ENCODE data around the gene TCF3. TPM values are rescaled to one million over a fixed set of nuclear protein-coding genes. Genes with fewer than 3 reads are reported as not detected.

Gene TCF3
- total RNA-seq, 1 donor, result 37.4 TPM

GRCh38 chr19:1602091-1602707 lies 50.2 kb downstream of the TCF3 start:
- peaks cover 36% of the 10 kb centered on the region for H3K4me1 ChIP-seq (ENCODE audit: insufficient read depth, low read length)
- H3K27me3 ChIP-seq (ENCODE audit: insufficient read depth, low read length), result no peaks in the 10 kb centered on the region
- H3K9me3 ChIP-seq (ENCODE audit: low read depth, low read length), result no peaks in the 10 kb centered on the region
- H3K4me3 ChIP-seq (ENCODE audit: low read length), result no peak overlapping the region

- Histone ChIP-seq H3K9me3 (ENCODE audit: low read depth, low read length) (no peaks in the 10 kb centered on the region), H3K27me3 (ENCODE audit: insufficient read depth, low read length) (no peaks in the 10 kb centered on the region), H3K4me1 (ENCODE audit: insufficient read depth, low read length) (peaks cover 33% of the 10 kb centered on the region), H3K4me3 (ENCODE audit: low read length) (no peak overlapping the region)
Observed at GRCh38 chr19:1601613-1602064, 50.8 kb downstream of the TCF3 start.

- H3K9me3 ChIP-seq (ENCODE audit: low read depth, low read length), result no peaks in the 10 kb centered on the region
- no peak overlapping the region for H3K4me3 ChIP-seq (ENCODE audit: low read length)
- H3K27me3 ChIP-seq (ENCODE audit: insufficient read depth, low read length), result no peaks in the 10 kb centered on the region
- peaks cover 20% of the 10 kb centered on the region for H3K4me1 ChIP-seq (ENCODE audit: insufficient read depth, low read length)
Observed at GRCh38 chr19:1599460-1599846, 53.0 kb downstream of the TCF3 start.

GRCh38 chr19:1598777-1599459 lies 53.5 kb downstream of the TCF3 start:
- H3K4me3 ChIP-seq (ENCODE audit: low read length), result no peak overlapping the region

GRCh38 chr19:1593501-1593772 lies 59.0 kb downstream of the TCF3 start:
- peaks cover 26% of the 10 kb centered on the region for H3K4me1 ChIP-seq (ENCODE audit: insufficient read depth, low read length)
- no peaks in the 10 kb centered on the region for H3K9me3 ChIP-seq (ENCODE audit: low read depth, low read length)
- H3K27me3 ChIP-seq (ENCODE audit: insufficient read depth, low read length), result no peaks in the 10 kb centered on the region
- H3K4me3 ChIP-seq (ENCODE audit: low read length), result no peak overlapping the region

More at GRCh38 chr19:1598777-1599459, 53.5 kb downstream of the TCF3 start:
- H3K27me3 ChIP-seq (ENCODE audit: insufficient read depth, low read length), result no peaks in the 10 kb centered on the region
- no peaks in the 10 kb centered on the region for H3K9me3 ChIP-seq (ENCODE audit: low read depth, low read length)
- peaks cover 15% of the 10 kb centered on the region for H3K4me1 ChIP-seq (ENCODE audit: insufficient read depth, low read length)

GRCh38 chr19:1592755-1593500 lies 59.5 kb downstream of the TCF3 start, which contains the start of gene MBD3:
Gene MBD3 (minus strand): TSS chr19:1592865. CDS start chr19:1592631, 234 bp downstream.
- H3K9me3 ChIP-seq (ENCODE audit: low read depth, low read length), result no peaks in the 10 kb centered on the region
- peak within 1 kb of the TSS; percentile 64 for H3K4me3 ChIP-seq (ENCODE audit: low read length)
- peaks cover 26% of the 10 kb centered on the region for H3K4me1 ChIP-seq (ENCODE audit: insufficient read depth, low read length)
- no peaks in the 10 kb centered on the region for H3K27me3 ChIP-seq (ENCODE audit: insufficient read depth, low read length)

- no peaks in the 10 kb centered on the region for H3K9me3 ChIP-seq (ENCODE audit: low read depth, low read length)
- peak overlapping the region; percentile 64 for H3K4me3 ChIP-seq (ENCODE audit: low read length)
- H3K27me3 ChIP-seq (ENCODE audit: insufficient read depth, low read length), result no peaks in the 10 kb centered on the region
- H3K4me1 ChIP-seq (ENCODE audit: insufficient read depth, low read length), result peaks cover 26% of the 10 kb centered on the region
Observed at GRCh38 chr19:1592024-1592754, 60.2 kb downstream of the TCF3 start.

GRCh38 chr19:1591421-1592023 lies 60.9 kb downstream of the TCF3 start:
- no peaks in the 10 kb centered on the region for H3K9me3 ChIP-seq (ENCODE audit: low read depth, low read length)
- H3K4me1 ChIP-seq (ENCODE audit: insufficient read depth, low read length), result peaks cover 26% of the 10 kb centered on the region
- no peaks in the 10 kb centered on the region for H3K27me3 ChIP-seq (ENCODE audit: insufficient read depth, low read length)
- H3K4me3 ChIP-seq (ENCODE audit: low read length), result peak overlapping the region; percentile 64

GRCh38 chr19:1590641-1591397 lies 61.6 kb downstream of the TCF3 start:
- Histone ChIP-seq H3K27me3 (ENCODE audit: insufficient read depth, low read length) (no peaks in the 10 kb centered on the region), H3K4me3 (ENCODE audit: low read length) (peak overlapping the region; percentile 64), H3K9me3 (ENCODE audit: low read depth, low read length) (no peaks in the 10 kb centered on the region), H3K4me1 (ENCODE audit: insufficient read depth, low read length) (peaks cover 26% of the 10 kb centered on the region)

- Histone ChIP-seq H3K9me3 (ENCODE audit: low read depth, low read length) (no peaks in the 10 kb centered on the region), H3K27me3 (ENCODE audit: insufficient read depth, low read length) (no peaks in the 10 kb centered on the region)
Observed at GRCh38 chr19:1587872-1588271, 64.5 kb downstream of the TCF3 start.

GRCh38 chr19:1585243-1585580 lies 67.2 kb downstream of the TCF3 start:
- H3K4me1 ChIP-seq (ENCODE audit: insufficient read depth, low read length), result peaks cover 4% of the 10 kb centered on the region
- H3K27me3 ChIP-seq (ENCODE audit: insufficient read depth, low read length), result no peaks in the 10 kb centered on the region
- H3K4me3 ChIP-seq (ENCODE audit: low read length), result no peak overlapping the region
- no peaks in the 10 kb centered on the region for H3K9me3 ChIP-seq (ENCODE audit: low read depth, low read length)

More at GRCh38 chr19:1587872-1588271, 64.5 kb downstream of the TCF3 start:
- peaks cover 22% of the 10 kb centered on the region for H3K4me1 ChIP-seq (ENCODE audit: insufficient read depth, low read length)
- no peak overlapping the region for H3K4me3 ChIP-seq (ENCODE audit: low read length)

GRCh38 chr19:1584500-1585242 lies 67.7 kb downstream of the TCF3 start:
- Histone ChIP-seq H3K4me1 (ENCODE audit: insufficient read depth, low read length) (no peaks in the 10 kb centered on the region), H3K27me3 (ENCODE audit: insufficient read depth, low read length) (no peaks in the 10 kb centered on the region), H3K4me3 (ENCODE audit: low read length) (no peak overlapping the region), H3K9me3 (ENCODE audit: low read depth, low read length) (no peaks in the 10 kb centered on the region)

GRCh38 chr19:1582201-1582600 lies 70.2 kb downstream of the TCF3 start:
- H3K4me3 ChIP-seq (ENCODE audit: low read length), result no peak overlapping the region
- H3K4me1 ChIP-seq (ENCODE audit: insufficient read depth, low read length), result no peaks in the 10 kb centered on the region
- H3K27me3 ChIP-seq (ENCODE audit: insufficient read depth, low read length), result no peaks in the 10 kb centered on the region
- no peaks in the 10 kb centered on the region for H3K9me3 ChIP-seq (ENCODE audit: low read depth, low read length)

- no peaks in the 10 kb centered on the region for H3K4me1 ChIP-seq (ENCODE audit: insufficient read depth, low read length)
- H3K9me3 ChIP-seq (ENCODE audit: low read depth, low read length), result no peaks in the 10 kb centered on the region
- no peak overlapping the region for H3K4me3 ChIP-seq (ENCODE audit: low read length)
Observed at GRCh38 chr19:1580957-1581356, 71.5 kb downstream of the TCF3 start.

More at GRCh38 chr19:1580957-1581356, 71.5 kb downstream of the TCF3 start:
- H3K27me3 ChIP-seq (ENCODE audit: insufficient read depth, low read length), result no peaks in the 10 kb centered on the region

Data from mononuclear cell (primary cell).